HepG2 (cell line): ENCODE results near the gene ANKRD2. TPM values are rescaled to one million over a fixed set of nuclear protein-coding genes. Genes with fewer than 3 reads are reported as not detected.
A peak's percentile ranks its signal among the peaks of the same experiment; 100 is the strongest.

ENCODE experiments used
- CBX5 ChIP-seq: sonication (generic); formaldehyde crosslinking; IDR thresholded peaks from 2 replicates; pipeline ENCODE4 v1.4.0; 2020; ENCODE audit warnings: missing genetic modification reagents, borderline replicate concordance
- CENPBD1 ChIP-seq: sonication (generic); formaldehyde crosslinking; IDR thresholded peaks from 2 replicates; pipeline ENCODE4 v1.8.0; 2022; ENCODE audit warnings: missing genetic modification reagents, low read depth, mild to moderate bottlenecking, borderline replicate concordance
- CSRNP2 ChIP-seq: sonication (generic); formaldehyde crosslinking; conservative IDR thresholded peaks from 2 replicates; pipeline ENCODE4 v1.8.0; 2022; ENCODE audit warnings: low read depth, missing genetic modification reagents
- ELF3 ChIP-seq: IDR thresholded peaks from 2 replicates; pipeline ENCODE4 v1.6.1; 2016; ENCODE audit warnings: missing genetic modification reagents, missing compliant biosample characterization
- FOXA3 ChIP-seq: IDR thresholded peaks from 2 replicates; pipeline ENCODE4 v1.6.1; 2016; ENCODE audit warnings: missing genetic modification reagents, missing compliant biosample characterization
- GATAD1 ChIP-seq: IDR thresholded peaks from 2 replicates; pipeline ENCODE4 v1.6.1; 2016; ENCODE audit warnings: missing genetic modification reagents, missing compliant biosample characterization
- HDAC6 ChIP-seq: fragments of 200-600 bp; sonication (generic); IDR thresholded peaks from 2 replicates; pipeline ENCODE4 v1.7.0; 2017; ENCODE audit warnings: mild to moderate bottlenecking, antibody characterized with exemption, low read length, low read depth
- NFE2L1 ChIP-seq: sonication (generic); formaldehyde crosslinking; IDR thresholded peaks from 2 replicates; pipeline ENCODE4 v1.4.0; 2020; ENCODE audit warnings: missing genetic modification reagents, mild to moderate bottlenecking, borderline replicate concordance
- SNAPC4 ChIP-seq: sonication (generic); formaldehyde crosslinking; IDR thresholded peaks from 2 replicates; pipeline ENCODE4 v1.4.0; 2020; ENCODE audit warnings: mild to moderate bottlenecking, missing genetic modification reagents
- ZBTB25 ChIP-seq: IDR thresholded peaks from 2 replicates; pipeline ENCODE4 v1.6.1; 2018; ENCODE audit warnings: missing genetic modification reagents
- ZBTB39 ChIP-seq: sonication (generic); formaldehyde crosslinking; IDR thresholded peaks from 2 replicates; pipeline ENCODE4 v1.5.0; 2020; ENCODE audit warnings: missing genetic modification reagents
- ZBTB8A ChIP-seq: sonication (generic); formaldehyde crosslinking; IDR thresholded peaks from 2 replicates; pipeline ENCODE4 v1.4.0; 2020; ENCODE audit warnings: mild to moderate bottlenecking, low read depth, missing genetic modification reagents, borderline replicate concordance
- ZNF143 ChIP-seq: sonication (generic); formaldehyde crosslinking; IDR thresholded peaks from 2 replicates; pipeline ENCODE4 v1.4.0; 2020; ENCODE audit warnings: missing genetic modification reagents
- ZNF292 ChIP-seq: sonication (generic); formaldehyde crosslinking; IDR thresholded peaks from 2 replicates; pipeline ENCODE4 v1.8.1; 2022; ENCODE audit warnings: mild to moderate bottlenecking, low read depth, missing genetic modification reagents, borderline replicate concordance
- ZNF326 ChIP-seq: sonication (generic); formaldehyde crosslinking; IDR thresholded peaks from 2 replicates; pipeline ENCODE4 v1.4.0; 2020; ENCODE audit warnings: missing genetic modification reagents, borderline replicate concordance
- ZNF343 ChIP-seq: sonication (generic); formaldehyde crosslinking; IDR thresholded peaks from 2 replicates; pipeline ENCODE4 v1.4.0; 2020; ENCODE audit warnings: mild to moderate bottlenecking, missing genetic modification reagents
- ZNF367 ChIP-seq: sonication (generic); formaldehyde crosslinking; IDR thresholded peaks from 2 replicates; pipeline ENCODE4 v1.4.0; 2020; ENCODE audit warnings: missing genetic modification reagents, borderline replicate concordance
- ZNF670 ChIP-seq: sonication (generic); formaldehyde crosslinking; IDR thresholded peaks from 2 replicates; pipeline ENCODE4 v1.8.0; 2022; ENCODE audit warnings: mild to moderate bottlenecking, missing genetic modification reagents, borderline replicate concordance
- ZNF703 ChIP-seq: sonication (generic); formaldehyde crosslinking; IDR thresholded peaks from 2 replicates; pipeline ENCODE4 v1.5.1; 2020; ENCODE audit warnings: missing genetic modification reagents, mild to moderate bottlenecking, moderate library complexity, borderline replicate concordance
- polyA plus RNA-seq, 8 experiments: library from polyadenylated mRNA; depleted of rRNA in 3 of 8; stranded (reverse) in 7 of 8; unstranded in 1 of 8; fragments of >200 nt; fragmentation: Illumina TruSeq in 4 of 8; extraction: Trizol in 4 of 8; gene quantifications; 2 replicates each; pipeline versions ENCODE4 v1.2.1 to v1.2.3, GENCODE V29; 2011 to 2016; ENCODE audit warnings: low read depth in 4 of 8, missing spikeins in 1 of 8, mixed read lengths in 1 of 8; ENCODE audit not compliant: insufficient read depth in 1 of 8
- total RNA-seq, 5 experiments: library from RNA; depleted of rRNA; stranded (reverse); fragments of >200 nt; fragmentation: Illumina TruSeq; extraction: Trizol; gene quantifications; 2 replicates each; pipeline ENCODE4 v1.2.3, GENCODE V29; 2016; ENCODE audit warnings: low read depth in 1 of 5

Gene ANKRD2
- total and polyA plus RNA-seq, 2 of the 13 experiments (the other 11 are each of a cell fraction or from before 2014, with no cell fraction given), result not detected

GRCh38 chr10:97584060-97584797 lies 11.7 kb downstream of the ANKRD2 start, which contains the start of gene HOGA1 (continued):
- TF ChIP-seq NFE2L1 (CRISPR knock-in tag), result no peak
- TF ChIP-seq ZBTB39, result no peak
- TF ChIP-seq ZNF703, result no peak
- peak; percentile 58; the same call in 1 of the 2 replicates for TF ChIP-seq GATAD1 (CRISPR knock-in tag)
- no peak for TF ChIP-seq ZNF670 (CRISPR knock-in tag)
- no peak for TF ChIP-seq HDAC6
- TF ChIP-seq ZBTB8A (CRISPR knock-in tag), result no peak
- no peak for TF ChIP-seq CBX5
- TF ChIP-seq FOXA3 (CRISPR knock-in tag), result no peak
- TF ChIP-seq ZNF326, result no peak
- TF ChIP-seq CENPBD1 (CRISPR knock-in tag), result no peak
- TF ChIP-seq ZNF367, result no peak
- no peak for TF ChIP-seq ZNF343 (CRISPR knock-in tag)
- TF ChIP-seq ZNF143 (CRISPR knock-in tag), result peak; percentile 77
- no peak for TF ChIP-seq SNAPC4
- TF ChIP-seq ZBTB25 (CRISPR knock-in tag), result no peak
- TF ChIP-seq CSRNP2 (CRISPR knock-in tag), result no peak
- peak; percentile 37; the same call in 1 of the 2 replicates for TF ChIP-seq ELF3 (CRISPR knock-in tag)
- peak; percentile 57; the same call in 1 of the 2 replicates for TF ChIP-seq ZNF292 (CRISPR knock-in tag)
